HEK293 (cell line): ENCODE results near the gene ARPC1A.

Experiments
- CTCF ChIA-PET: fragments of 350-600 bp; formaldehyde crosslinking; extraction: SDS; loops from one replicate; lab custom pipeline; 2021; ENCODE audit warnings: antibody characterized with exemption; lab: Yijun Ruan, JAX
- POLR2A ChIA-PET: fragments of 300-600 bp; formaldehyde crosslinking; extraction: SDS; loops from one replicate; lab custom pipeline; 2020; ENCODE audit warnings: antibody characterized with exemption, inconsistent platforms; lab: Yijun Ruan, JAX
- H3K27ac ChIP-seq: fragments of 200-500 bp; sonication (Bioruptor generic); 2 replicates; pipeline ENCODE4 v1.5.1; 2014; ENCODE audit warnings: low read depth, low read length, control low read depth, inconsistent platforms; ENCODE audit errors: extremely low read depth
- H3K36me3 ChIP-seq, 2 experiments: fragments of 200-500 bp in 1 of 2; sonication (Bioruptor generic) in 1 of 2; 1 replicate in 1 of 2; 2 replicates in 1 of 2; pipeline ENCODE4 v1.5.1; 2014 to 2017; ENCODE audit warnings: inconsistent platforms in 2 of 2, low read length in 2 of 2; ENCODE audit not compliant: control insufficient read depth in 2 of 2, insufficient read depth in 1 of 2
- H3K4me1 ChIP-seq: fragments of 200-500 bp; sonication (Bioruptor generic); 2 replicates; pipeline ENCODE4 v1.5.1; 2014; ENCODE audit warnings: mild to moderate bottlenecking, low read length, inconsistent platforms; ENCODE audit not compliant: control insufficient read depth, insufficient read depth
- H3K4me3 ChIP-seq: 2 replicates; pipeline ENCODE4 v1.5.1; 2011; ENCODE audit warnings: low read depth, mild to moderate bottlenecking, control low read depth, low read length, moderate library complexity
- H3K9me3 ChIP-seq: fragments of 200-500 bp; sonication (Bioruptor generic); 2 replicates; pipeline ENCODE4 v1.5.1; 2014; ENCODE audit warnings: low read depth, low read length, inconsistent platforms; ENCODE audit not compliant: control insufficient read depth, insufficient read depth
- EGR2 ChIP-seq: fragments of 450-650 bp; formaldehyde crosslinking; IDR thresholded peaks from 2 replicates; pipeline ENCODE4 v1.5.1; 2016; ENCODE audit warnings: low read depth, missing biosample characterization, missing genetic modification characterization
- GLIS1 ChIP-seq: fragments of 450-650 bp; formaldehyde crosslinking; IDR thresholded peaks from 2 replicates; pipeline ENCODE4 v1.5.1; 2016; ENCODE audit warnings: missing biosample characterization, missing genetic modification characterization
- PRDM10 ChIP-seq: fragments of 450-650 bp; formaldehyde crosslinking; IDR thresholded peaks from 2 replicates; pipeline ENCODE4 v1.5.1; 2016; ENCODE audit warnings: missing biosample characterization, missing genetic modification characterization
- SALL2 ChIP-seq: fragments of 450-650 bp; formaldehyde crosslinking; IDR thresholded peaks from 2 replicates; pipeline ENCODE4 v1.5.0; 2017; ENCODE audit warnings: missing biosample characterization, mild to moderate bottlenecking, missing genetic modification characterization, borderline replicate concordance
- SETDB1 ChIP-seq: IDR thresholded peaks from one replicate; pipeline ENCODE4 v1.6.1; 2017; ENCODE audit warnings: mild to moderate bottlenecking, low read length, moderate library complexity, mixed read lengths; ENCODE audit not compliant: insufficient read length
- ZFHX2 ChIP-seq: fragments of 450-650 bp; formaldehyde crosslinking; conservative IDR thresholded peaks from 2 replicates; pipeline ENCODE4 v1.5.1; 2016; ENCODE audit warnings: missing biosample characterization, missing genetic modification characterization
- ZNF560 ChIP-seq: fragments of 450-650 bp; formaldehyde crosslinking; IDR thresholded peaks from 2 replicates; pipeline ENCODE4 v1.5.1; 2017; ENCODE audit warnings: missing biosample characterization, missing genetic modification characterization, borderline replicate concordance
- ZNF610 ChIP-seq: fragments of 450-650 bp; formaldehyde crosslinking; IDR thresholded peaks from 2 replicates; pipeline ENCODE4 v1.5.1; 2016; ENCODE audit warnings: missing biosample characterization, missing genetic modification characterization, borderline replicate concordance
- ZNF623 ChIP-seq: fragments of 450-650 bp; formaldehyde crosslinking; IDR thresholded peaks from 2 replicates; pipeline ENCODE4 v1.5.1; 2016; ENCODE audit warnings: missing biosample characterization, missing genetic modification characterization
- ZNF645 ChIP-seq: fragments of 450-650 bp; formaldehyde crosslinking; IDR thresholded peaks from 2 replicates; pipeline ENCODE4; 2016; ENCODE audit warnings: missing biosample characterization, missing genetic modification characterization
- ZNF837 ChIP-seq: fragments of 450-650 bp; formaldehyde crosslinking; IDR thresholded peaks from 2 replicates; pipeline ENCODE4 v1.5.1; 2016; ENCODE audit warnings: missing biosample characterization, missing genetic modification characterization

ARPC1A gene

GRCh38 chr7:99402854-99403253 is 77.2 kb downstream of the ARPC1A start:
- peaks cover 26 to 71% of the 10 kb centered on the region in 2 experiments; a peak in 2 of 3 replicates for H3K36me3 ChIP-seq
- peaks cover 2% of the 10 kb centered on the region; the same call in 1 of the 2 replicates for H3K4me1 ChIP-seq
- POLR2A ChIA-PET = interaction anchor here (0.6 to 0.7 kb wide), 2 partner anchors 11 to 13 kb away, joined by 3 to 4 read pairs; no protein-coding TSS in a partner anchor
- TF ChIP-seq SETDB1 = no peak
- TF ChIP-seq ZNF623 (tag by site-specific recombination) = peak; percentile 99
- CTCF ChIA-PET = no interaction called here
- no peaks in the 10 kb centered on the region for H3K9me3 ChIP-seq
- no peak overlapping the region for H3K27ac ChIP-seq
- no peak overlapping the region for H3K4me3 ChIP-seq

- Histone ChIP-seq H3K36me3 (peaks cover 20 to 62% of the 10 kb centered on the region in 2 experiments; a peak in 2 of 3 replicates), H3K4me3 (no peak overlapping the region), H3K27ac (no peak overlapping the region), H3K4me1 (peaks cover 2% of the 10 kb centered on the region; the same call in 1 of the 2 replicates), H3K9me3 (no peaks in the 10 kb centered on the region)
- ChIA-PET CTCF (interaction anchor here (0.6 kb wide), 1 partner anchor 862 kb away, joined by 4 read pairs; no protein-coding TSS in a partner anchor), POLR2A (interaction anchor here (0.6 kb wide), 1 partner anchor 256 kb away, joined by 3 read pairs; no protein-coding TSS in a partner anchor)
- TF ChIP-seq ZNF610 (tag by site-specific recombination) (no peak), SALL2 (tag by site-specific recombination) (no peak), EGR2 (peak; percentile 88), ZNF837 (tag by site-specific recombination) (no peak), ZNF645 (tag by site-specific recombination) (no peak), ZNF560 (no peak), ZFHX2 (tag by site-specific recombination) (peak; percentile 83)
Measured at GRCh38 chr7:99403764-99404163, 78.1 kb downstream of the ARPC1A start.

GRCh38 chr7:99404235-99404976 is 78.7 kb downstream of the ARPC1A start:
- TF ChIP-seq PRDM10 = 0 out of 2 replicates have a peak, but pooled peaks have one; percentile 41
- no peak for TF ChIP-seq ZNF645 (tag by site-specific recombination)
- peak; percentile 53; the same call in 1 of the 2 replicates for TF ChIP-seq GLIS1 (tag by site-specific recombination)
- Histone ChIP-seq H3K4me1 (peaks cover 2% of the 10 kb centered on the region; the same call in 1 of the 2 replicates), H3K4me3 (no peak overlapping the region), H3K27ac (no peak overlapping the region), H3K9me3 (no peaks in the 10 kb centered on the region), H3K36me3 (peaks cover 20 to 55% of the 10 kb centered on the region in 2 experiments; a peak in 2 of 3 replicates)
- ChIA-PET CTCF (interaction anchor here (0.6 kb wide), 1 partner anchor 862 kb away, joined by 4 read pairs; no protein-coding TSS in a partner anchor), POLR2A (interaction anchor here (0.6 kb wide), 1 partner anchor 257 kb away, joined by 3 read pairs; no protein-coding TSS in a partner anchor)
